Fibroblast of villous mesenchyme (primary cell): ENCODE results near the gene CP. TPM values are rescaled to one million over a fixed set of nuclear protein-coding genes. Genes with fewer than 3 reads are reported as not detected.

ENCODE experiments used
- DNase-seq: peaks from one replicate; pipeline ENCODE4 v3.0.0-alpha.2; 2010; ENCODE audit warnings: low read depth
- H3K4me3 ChIP-seq: 2 replicates; pipeline ENCODE4 v1.5.1; 2011; ENCODE audit warnings: low read depth, mild to moderate bottlenecking, low read length
- CTCF ChIP-seq: IDR thresholded peaks from 2 replicates; pipeline ENCODE4 v1.5.1; 2012; ENCODE audit warnings: low read depth, mild to moderate bottlenecking, low read length; ENCODE audit not compliant: insufficient read depth
- total RNA-seq: library from RNA; depleted of rRNA; stranded (reverse); fragments of >200 nt; gene quantifications from 2 replicates; pipeline ENCODE4 v1.2.3, GENCODE V29; 2012

Gene CP
- total RNA-seq, 1 donor = not detected

- no peak for TF ChIP-seq CTCF
- no peak overlapping the region for H3K4me3 ChIP-seq
- DNase-seq = no peak
These were observed 33.1 kb downstream of the CP start for GRCh38 chr3:149188494-149188893.

GRCh38 chr3:149186721-149187120 lies 34.9 kb downstream of the CP start:
- TF ChIP-seq CTCF = no peak

GRCh38 chr3:149186219-149186618 lies 35.4 kb downstream of the CP start:
- TF ChIP-seq CTCF = no peak
- no peak overlapping the region for H3K4me3 ChIP-seq
- DNase-seq = peak; percentile 90

More at GRCh38 chr3:149186721-149187120, 34.9 kb downstream of the CP start:
- no peak overlapping the region for H3K4me3 ChIP-seq
- no peak for DNase-seq

GRCh38 chr3:149181182-149181581 lies 40.4 kb downstream of the CP start:
- TF ChIP-seq CTCF = no peak
- no peak for DNase-seq
- no peak overlapping the region for H3K4me3 ChIP-seq

DNA sequence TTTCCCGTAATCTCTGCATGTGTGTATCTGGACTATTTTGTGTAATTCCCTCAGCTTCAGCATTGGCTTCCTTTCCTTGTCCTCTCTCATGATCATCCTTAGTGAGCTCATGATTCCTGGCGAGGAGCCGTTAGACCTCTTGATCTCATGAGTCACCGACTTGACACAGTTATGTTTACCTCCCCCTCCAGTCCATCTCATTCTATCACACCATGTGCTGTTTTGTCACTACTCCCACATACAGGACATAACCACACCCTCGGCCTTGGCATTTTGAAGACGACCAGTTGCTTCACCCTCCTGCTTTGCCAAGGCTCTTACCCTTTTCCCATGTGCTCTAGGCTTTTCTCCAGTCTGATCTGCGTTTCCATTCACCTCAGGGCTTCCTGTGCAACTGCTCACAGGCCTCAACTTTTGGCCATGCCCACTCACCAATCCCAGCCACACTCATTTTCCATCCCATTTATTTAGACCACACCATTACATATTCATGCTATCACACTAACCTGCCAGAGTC lies 41.5 kb downstream of the CP start:
- no peak overlapping the region for H3K4me3 ChIP-seq
- peak; percentile 98 for DNase-seq
- TF ChIP-seq CTCF = no peak

GRCh38 chr3:149179220-149179619 lies 42.4 kb downstream of the CP start:
- TF ChIP-seq CTCF = no peak
- H3K4me3 ChIP-seq = no peak overlapping the region
- DNase-seq = peak; percentile 52

- DNase-seq = no peak
- no peak overlapping the region for H3K4me3 ChIP-seq
- no peak for TF ChIP-seq CTCF
These were observed 44.5 kb downstream of the CP start for GRCh38 chr3:149177122-149177521.
